Cortex of kidney (tissue), 1 donor: ENCODE measurements around the gene CLEC3B.
"Not testable (repeated sequence)": the region's sequence is repeated elsewhere in the genome, so short reads cannot be mapped to it uniquely, and the experiment has no call there.

ENCODE experiments used
- DNase-seq: peaks from one replicate; lab custom pipeline; 2025; lab: John Stamatoyannopoulos, UW

CLEC3B gene

GRCh38 chr3:45035441-45036301 is 9.6 kb downstream of the CLEC3B start:
- DNase-seq: no peak

DNA sequence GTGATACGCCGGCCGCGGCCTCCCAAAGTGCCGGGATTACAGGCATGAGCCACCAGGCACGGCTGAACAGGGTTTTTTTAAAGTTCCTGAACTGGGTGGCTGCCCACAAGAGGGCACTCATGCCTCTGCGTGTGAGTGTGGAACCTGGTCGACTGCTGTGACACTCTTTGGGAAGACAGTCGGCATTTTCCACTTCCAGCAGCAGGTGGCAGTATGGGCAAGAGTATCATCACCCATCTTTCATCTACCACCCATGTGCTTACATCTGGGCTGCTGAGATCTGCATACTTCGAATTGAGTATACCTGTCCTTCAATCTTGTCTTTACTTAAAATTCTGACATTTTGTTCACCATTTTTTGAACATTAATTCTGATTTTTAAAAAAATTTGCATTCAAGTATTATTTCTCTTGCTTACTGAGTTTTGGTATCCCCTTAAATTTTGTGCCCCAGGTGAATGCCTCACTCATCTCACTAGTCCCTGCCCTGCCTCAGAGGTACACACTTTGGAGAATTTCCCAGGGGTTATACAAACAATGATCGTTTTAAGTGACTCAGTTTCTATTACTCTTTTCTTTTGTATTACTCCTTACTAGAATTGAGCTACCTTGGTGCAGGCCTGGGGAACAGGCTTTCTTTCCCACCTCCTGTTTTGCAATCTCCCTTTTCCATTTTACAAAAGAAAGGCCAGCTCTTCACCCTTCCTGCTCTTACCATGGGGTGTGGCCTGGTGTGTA is 11.8 kb downstream of the CLEC3B start:
- no peak for DNase-seq

- no peak for DNase-seq
These were observed 15.6 kb downstream of the CLEC3B start for GRCh38 chr3:45041666-45042065.

GRCh38 chr3:45042162-45042561 is 16.1 kb downstream of the CLEC3B start:
- no peak for DNase-seq

DNA sequence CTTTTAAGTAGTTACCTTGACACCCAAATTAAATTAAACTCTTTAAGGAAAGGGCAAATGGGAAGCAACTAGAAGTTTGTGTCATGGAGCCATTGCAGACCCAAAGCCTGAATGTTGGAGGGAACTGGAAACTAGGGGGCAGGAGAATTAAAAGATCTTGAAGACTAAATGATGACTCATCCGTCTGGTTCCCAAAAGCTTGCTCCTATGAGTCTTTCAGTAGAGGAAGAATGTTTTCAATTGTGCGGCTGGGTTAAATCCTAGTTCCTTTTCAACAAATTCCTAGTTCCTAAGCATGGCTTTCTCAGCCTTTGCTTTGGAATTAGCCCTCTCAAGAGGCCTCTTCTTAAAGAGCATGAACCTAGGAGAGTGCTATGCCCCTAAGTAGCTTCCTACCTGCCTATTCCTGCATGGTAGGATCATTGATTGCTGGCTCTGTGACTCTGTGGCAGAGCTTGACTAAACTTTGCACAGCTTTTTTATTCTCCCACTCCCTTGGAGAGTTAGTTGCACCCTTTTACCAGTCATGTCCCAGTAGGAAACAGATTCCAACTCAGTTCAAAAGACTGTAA is 17.7 kb downstream of the CLEC3B start:
- DNase-seq: no peak

DNA sequence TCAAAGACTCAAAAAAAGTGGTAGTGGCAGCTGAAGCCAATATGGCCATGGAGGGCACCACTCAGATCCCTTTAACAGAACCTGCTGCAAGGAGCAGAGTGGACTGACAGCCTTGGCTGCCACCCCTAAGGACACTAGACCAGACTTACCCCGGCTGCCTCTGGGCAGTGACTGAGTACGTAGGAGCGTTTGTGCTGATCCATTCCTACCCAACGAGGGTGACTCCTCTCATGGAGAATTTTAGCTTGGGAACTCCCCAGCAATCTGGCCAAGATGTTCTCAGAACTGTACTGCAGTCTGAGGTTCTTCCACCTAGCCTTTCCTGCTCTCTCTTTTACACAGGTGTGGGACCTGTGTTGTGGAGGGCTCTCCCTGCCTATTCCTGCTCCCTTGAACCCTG is 22.1 kb downstream of the CLEC3B start:
- DNase-seq: no peak

GRCh38 chr3:45049807-45050206 is 23.7 kb downstream of the CLEC3B start:
- no peak for DNase-seq

DNA sequence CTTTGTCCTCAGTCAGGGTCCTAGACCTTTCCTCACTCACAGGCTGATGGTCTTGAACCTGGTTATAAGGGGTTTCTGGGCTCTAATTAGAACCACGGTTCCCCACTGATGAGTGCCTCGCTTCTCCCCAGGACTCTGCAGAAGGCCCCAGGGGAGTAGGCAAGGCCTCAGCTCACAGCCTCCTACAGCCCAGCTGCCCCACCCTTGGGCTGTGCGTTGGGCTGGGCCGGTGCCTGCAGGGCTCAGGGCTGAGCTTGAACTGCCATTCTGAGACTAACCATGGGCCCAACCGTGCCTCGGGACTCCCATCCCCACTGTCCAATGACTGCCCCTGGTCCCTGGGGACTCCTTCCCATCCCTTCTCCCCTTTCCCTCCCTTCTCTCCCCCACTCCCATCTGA is 25.6 kb downstream of the CLEC3B start:
- DNase-seq: no peak

- not testable (repeated sequence) for DNase-seq
These were observed 27.7 kb downstream of the CLEC3B start for GRCh38 chr3:45053805-45054195.

DNA sequence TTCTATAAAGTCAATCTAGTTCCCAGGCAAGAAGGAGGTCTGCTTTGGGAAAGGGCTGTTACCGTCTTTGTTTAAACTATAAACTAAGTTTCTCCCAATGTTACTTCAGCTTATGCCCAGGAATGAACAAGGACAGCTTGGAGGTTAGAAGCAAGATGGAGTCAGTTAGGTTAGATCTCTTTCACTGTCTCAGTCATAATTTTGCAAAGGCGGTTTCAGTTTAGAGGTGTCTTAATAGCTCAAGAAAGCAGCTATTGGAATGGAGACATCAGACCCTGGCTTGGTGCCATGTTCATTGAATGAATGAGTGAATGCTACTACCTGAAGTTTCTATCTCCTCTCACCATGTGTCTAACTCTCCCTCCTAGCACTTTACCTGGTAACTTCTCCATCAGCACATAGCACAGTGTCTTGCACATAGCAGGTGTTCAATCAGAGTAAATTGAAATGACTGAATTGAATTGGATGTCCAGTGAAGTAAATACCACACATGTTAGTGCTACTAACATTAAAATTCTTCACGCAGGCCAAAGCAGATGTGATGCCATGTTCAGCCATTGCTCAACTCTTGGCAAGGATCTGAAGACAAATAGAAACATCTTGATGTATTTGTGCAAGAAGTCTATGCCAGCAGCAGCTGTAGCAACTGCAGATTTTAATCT is 28.2 kb downstream of the CLEC3B start:
- no peak for DNase-seq

GRCh38 chr3:45055032-45055410 is 28.9 kb downstream of the CLEC3B start:
- no peak for DNase-seq

DNA sequence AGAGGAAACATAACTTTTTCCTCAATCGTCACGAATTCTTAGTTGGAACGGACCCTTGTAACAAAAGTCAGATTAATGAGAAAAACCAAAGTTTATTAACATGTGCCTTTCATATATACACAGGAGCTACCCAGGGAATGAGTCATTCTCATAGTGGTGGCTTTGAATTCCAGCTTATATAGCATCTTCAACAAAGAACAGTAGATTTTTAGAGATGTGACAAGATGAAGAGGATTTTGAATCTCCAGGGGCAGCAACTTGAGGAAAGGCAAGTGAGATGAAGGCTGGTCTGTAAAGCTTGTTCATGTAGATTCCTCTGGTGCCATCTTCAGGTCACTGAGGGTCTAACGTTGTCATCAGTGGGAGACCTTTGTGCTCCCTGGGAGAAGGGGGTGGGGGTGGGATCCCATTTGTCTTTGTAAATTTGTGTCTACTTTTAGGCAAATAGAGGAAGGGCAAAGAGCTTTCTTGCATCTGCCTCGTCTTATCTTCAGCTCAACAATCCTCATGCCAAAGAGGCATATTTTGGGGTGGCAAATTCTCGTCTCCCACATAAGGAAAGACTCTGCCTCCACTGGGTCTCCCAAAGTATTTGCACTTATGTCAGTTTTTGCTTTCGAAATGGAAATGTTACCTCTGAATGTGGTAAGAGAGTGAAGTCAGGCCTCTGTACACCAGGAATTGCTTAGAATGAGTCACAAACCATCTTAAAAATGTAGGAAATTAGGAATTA is 29.5 kb downstream of the CLEC3B start:
- DNase-seq: no peak

- no peak for DNase-seq
These were observed 30.7 kb downstream of the CLEC3B start for GRCh38 chr3:45056608-45057301.

- no peak for DNase-seq
These were observed 31.5 kb downstream of the CLEC3B start for GRCh38 chr3:45057557-45057956.

DNA sequence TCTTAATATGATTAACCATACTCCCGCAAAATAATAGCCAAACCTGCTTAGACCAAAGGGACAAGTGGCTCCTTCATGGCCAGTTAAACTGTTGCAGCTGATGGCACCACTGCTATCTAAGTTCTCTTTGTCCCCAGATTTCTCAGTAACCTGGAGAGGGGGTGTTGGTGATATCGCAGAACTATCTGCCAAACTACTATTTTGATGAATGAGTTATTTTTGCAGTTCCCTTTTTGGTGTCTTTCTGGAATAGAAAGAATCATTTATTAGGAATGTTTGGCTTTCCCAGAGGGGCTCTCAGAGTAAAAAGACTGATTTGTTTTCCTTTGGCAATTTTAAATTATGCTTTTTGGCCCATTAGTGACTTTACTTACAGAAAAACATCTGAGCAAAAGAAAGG is 33.0 kb downstream of the CLEC3B start:
- no peak for DNase-seq

DNA sequence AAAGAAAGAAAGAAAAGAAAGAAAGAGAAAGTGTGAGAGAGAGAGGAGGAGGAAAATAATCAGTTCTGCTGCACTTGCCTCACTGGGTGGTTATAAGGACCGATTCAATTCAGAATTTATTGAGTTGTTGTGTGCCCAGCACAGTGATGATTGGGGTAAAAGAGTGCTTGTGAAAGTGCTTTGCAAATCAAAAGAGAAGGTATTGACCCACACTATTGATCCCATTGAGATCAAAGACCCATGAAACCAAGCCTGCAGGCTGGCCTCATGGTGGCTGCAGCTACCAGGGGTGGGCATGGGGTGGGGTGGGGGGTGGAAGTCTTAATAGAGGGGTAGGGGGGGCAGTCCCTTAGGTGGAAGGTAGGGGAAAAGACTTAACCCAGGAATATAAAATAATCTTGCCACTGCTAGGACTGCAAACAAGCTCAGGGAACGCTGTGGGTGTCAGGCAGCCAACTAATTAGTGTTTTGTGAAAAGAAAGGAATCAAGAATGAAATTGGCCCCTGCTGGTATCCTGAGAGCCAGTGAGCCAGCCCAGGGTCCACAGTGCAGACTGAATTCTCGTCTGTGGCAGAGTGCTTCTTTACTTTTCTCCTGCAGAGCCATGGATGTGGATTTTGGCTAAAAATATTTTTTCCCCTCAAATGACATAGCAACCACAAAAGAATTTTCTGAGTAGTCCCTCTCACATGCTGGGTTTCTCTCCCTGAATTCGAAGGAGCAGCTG is 34.2 kb downstream of the CLEC3B start:
- no peak for DNase-seq

DNA sequence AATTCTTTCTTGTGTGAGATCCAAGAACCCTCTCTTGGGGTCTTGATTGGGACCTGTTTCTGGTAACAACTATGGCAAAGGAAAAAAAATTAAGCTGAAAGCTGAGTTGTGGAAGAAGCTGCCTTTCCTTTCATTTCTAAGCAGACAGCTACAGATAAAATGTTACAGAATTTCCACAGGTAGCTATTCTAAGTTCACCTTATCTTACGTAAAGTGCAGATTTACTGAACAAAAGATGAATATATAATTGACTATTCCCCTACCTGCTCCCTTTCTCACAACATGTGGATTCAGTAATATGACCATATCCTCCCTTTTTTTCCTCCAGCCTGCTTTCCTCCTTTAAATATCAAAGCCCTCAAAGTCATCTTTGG is 36.6 kb downstream of the CLEC3B start:
- no peak for DNase-seq

DNA sequence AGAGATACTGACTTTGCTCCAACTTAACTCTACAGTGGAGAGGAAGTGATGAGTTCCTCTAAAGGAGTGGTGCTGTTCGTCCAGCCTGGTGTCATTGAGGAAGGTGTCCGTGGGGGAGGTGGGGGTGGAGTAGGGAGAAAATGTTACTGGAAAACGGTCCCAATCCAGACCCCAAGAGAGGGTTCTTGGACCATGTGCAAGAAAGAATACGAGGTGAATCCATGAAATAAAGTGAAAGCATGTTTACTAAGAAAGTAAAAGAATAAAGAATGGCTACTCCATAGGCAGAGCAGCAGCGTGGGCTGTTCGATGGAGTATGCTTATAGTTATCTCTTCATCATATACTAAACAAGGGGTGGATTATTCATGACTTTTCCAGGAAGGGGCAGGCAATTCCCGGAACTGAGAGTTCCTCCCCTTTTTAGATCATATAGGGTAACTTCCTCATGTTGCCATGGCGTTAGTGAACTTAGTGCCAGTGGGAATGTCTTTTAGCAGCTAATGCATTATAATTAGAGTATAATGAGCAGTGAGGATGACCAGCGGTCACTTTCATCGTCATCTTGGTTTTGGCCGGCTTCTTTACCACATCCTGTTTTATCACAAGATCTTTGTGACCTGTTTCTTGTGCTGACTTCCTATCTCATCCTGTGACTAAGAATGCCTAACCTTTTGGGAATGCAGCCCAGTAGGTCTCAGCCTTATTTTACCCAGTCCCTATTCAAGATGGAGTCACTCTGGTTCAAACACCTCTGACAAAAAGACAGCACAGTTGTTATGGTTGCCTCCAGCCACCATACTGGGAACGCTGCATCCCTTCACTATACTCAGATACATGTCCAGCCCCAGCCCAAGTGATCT is 38.6 kb downstream of the CLEC3B start:
- no peak for DNase-seq

DNA sequence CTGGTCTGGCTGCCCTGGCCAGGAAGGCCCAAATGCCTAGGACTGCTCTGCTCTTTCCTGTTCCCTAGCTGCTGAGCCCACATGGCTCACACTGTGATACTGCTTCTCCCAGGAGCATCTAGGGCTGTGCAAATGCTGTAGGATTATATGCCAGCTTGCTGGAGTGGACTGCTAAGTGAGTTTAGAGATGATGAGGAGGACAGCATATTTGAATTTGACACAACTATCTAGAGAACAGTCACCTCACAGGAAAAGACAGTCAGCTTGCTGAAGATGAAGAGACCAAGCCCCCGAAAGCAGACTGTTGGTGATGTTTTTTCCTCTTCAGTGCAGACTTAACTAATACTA is 39.2 kb downstream of the CLEC3B start:
- DNase-seq: no peak
